Activated naive CD8-positive, alpha-beta T cell treated with anti-CD3 and anti-CD28 coated beads for 36 hours (primary cell): ENCODE data around the gene P2RX5. TPM values are rescaled to one million over a fixed set of nuclear protein-coding genes. Genes with fewer than 3 reads are reported as not detected.

ENCODE experiments used
- DNase-seq: peaks from one replicate; pipeline ENCODE4 v3.0.0; 2021
- H3K27ac Mint-ChIP-seq: one replicate; pipeline ENCODE4 v1.8.0; 2022; ENCODE audit warnings: mild to moderate bottlenecking, moderate library complexity, mixed read lengths
- H3K27me3 Mint-ChIP-seq: one replicate; pipeline ENCODE4 v1.8.0; 2022; ENCODE audit warnings: mild to moderate bottlenecking, mixed read lengths
- H3K36me3 Mint-ChIP-seq: one replicate; pipeline ENCODE4 v1.8.0; 2021; ENCODE audit warnings: mild to moderate bottlenecking, mixed read lengths
- H3K4me1 Mint-ChIP-seq: one replicate; pipeline ENCODE4 v1.8.0; 2021; ENCODE audit warnings: mixed read lengths
- H3K4me3 Mint-ChIP-seq: one replicate; pipeline ENCODE4 v1.8.0; 2022; ENCODE audit warnings: mild to moderate bottlenecking, moderate library complexity, mixed read lengths
- H3K9me3 Mint-ChIP-seq: one replicate; pipeline ENCODE4 v1.8.0; 2022; ENCODE audit warnings: mixed read lengths
- total RNA-seq, 2 experiments: library from RNA; stranded (reverse); gene quantifications; one replicate each; pipeline ENCODE4 v1.2.3, GENCODE V29; 2021

The P2RX5 gene
- total RNA-seq, 2 experiments from 2014 or later: 32.0 to 38.7 TPM

DNA sequence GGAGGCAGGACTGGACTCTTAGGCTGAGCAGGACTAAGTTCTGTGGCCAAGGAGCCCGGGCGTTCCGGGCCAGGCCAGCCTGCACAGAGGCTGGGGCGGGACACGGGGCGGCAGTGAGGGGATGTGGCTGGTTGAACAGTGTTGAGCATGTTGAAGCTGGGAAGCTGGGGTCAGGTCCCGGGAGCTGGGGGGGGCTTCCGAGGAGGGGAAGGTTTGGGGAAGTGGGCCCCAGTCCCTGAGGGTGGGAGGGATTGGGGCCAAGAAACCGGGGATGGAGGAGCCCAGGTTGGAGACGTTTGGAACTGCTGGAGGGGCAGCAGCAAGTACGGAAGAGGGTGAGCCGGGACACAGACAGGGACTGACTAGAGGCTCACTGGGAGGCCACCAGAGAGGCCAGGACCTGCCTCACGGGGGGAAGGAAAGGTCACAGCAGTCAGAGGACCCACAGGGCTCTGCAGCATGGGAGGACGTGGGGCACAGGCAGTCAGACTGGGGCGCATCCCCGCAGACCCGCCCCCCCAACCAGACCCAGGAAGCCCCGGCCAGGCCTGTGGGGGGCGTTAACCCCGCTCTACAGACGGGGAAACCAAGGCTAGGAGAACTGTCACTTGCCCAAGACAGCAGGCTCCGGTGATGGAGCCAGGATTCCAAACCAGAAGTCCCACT is 37.0 kb downstream of the P2RX5 start:
- H3K9me3 Mint-ChIP-seq: no peaks in the 10 kb centered on the region
- H3K27ac Mint-ChIP-seq: no peak overlapping the region
- DNase-seq: no peak
- H3K4me1 Mint-ChIP-seq: no peaks in the 10 kb centered on the region
- no peaks in the 10 kb centered on the region for H3K36me3 Mint-ChIP-seq
- H3K27me3 Mint-ChIP-seq: no peaks in the 10 kb centered on the region
- no peak overlapping the region for H3K4me3 Mint-ChIP-seq

GRCh38 chr17:3657874-3658783 is 37.8 kb downstream of the P2RX5 start:
- H3K4me1 Mint-ChIP-seq: no peaks in the 10 kb centered on the region
- no peaks in the 10 kb centered on the region for H3K36me3 Mint-ChIP-seq
- H3K27ac Mint-ChIP-seq: no peak overlapping the region
- H3K27me3 Mint-ChIP-seq: no peaks in the 10 kb centered on the region
- no peak for DNase-seq
- H3K4me3 Mint-ChIP-seq: no peak overlapping the region
- H3K9me3 Mint-ChIP-seq: no peaks in the 10 kb centered on the region

- Mint-ChIP-seq H3K9me3 (no peaks in the 10 kb centered on the region), H3K36me3 (no peaks in the 10 kb centered on the region), H3K27ac (no peak overlapping the region), H3K27me3 (no peaks in the 10 kb centered on the region), H3K4me3 (no peak overlapping the region), H3K4me1 (no peaks in the 10 kb centered on the region)
- DNase-seq: no peak
Observed at GRCh38 chr17:3657588-3657869, 38.4 kb downstream of the P2RX5 start.

DNA sequence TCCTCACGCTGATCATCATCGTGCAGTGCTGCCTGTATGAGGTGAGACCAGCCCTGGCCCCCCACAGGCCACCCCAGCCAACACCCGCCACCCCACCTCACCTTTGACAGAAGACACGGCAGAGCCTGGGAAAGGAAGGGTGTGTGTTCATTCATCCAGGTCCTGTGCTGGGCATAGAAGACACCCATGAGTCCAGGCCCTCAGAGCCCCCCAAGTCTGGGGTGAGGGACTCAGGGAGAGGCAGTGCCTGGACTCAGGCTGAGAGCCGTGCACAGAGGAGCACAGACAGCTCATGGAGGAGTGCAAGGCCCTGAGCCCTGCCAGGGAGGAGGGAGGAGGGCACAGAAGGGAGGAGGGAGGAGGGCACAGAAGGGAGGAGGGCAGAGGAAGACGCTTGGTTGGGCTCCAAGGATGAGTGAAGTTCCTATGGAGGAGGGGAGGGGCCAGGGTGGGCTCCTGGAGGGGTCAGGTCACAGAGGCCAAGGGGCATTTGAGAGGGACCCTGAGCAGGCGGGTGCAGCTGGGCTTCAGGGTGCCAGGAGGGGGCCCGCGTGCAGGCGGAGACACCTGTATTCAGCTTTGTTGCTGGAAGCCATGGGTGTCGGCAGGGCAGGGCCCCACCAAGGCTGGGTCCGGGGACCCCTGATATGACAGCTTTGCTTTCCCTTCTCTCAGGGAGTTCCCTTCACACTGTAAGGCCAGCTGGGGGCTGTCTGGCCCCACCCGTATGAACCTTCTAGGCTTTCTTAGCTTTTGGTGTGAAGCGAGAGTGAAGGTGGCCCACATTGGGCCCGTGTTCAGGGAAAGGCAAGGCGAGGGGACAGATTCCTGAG is 39.0 kb downstream of the P2RX5 start:
- Mint-ChIP-seq H3K27me3 (no peaks in the 10 kb centered on the region), H3K9me3 (no peaks in the 10 kb centered on the region), H3K36me3 (no peaks in the 10 kb centered on the region), H3K4me1 (no peaks in the 10 kb centered on the region), H3K27ac (no peak overlapping the region), H3K4me3 (no peak overlapping the region)
- DNase-seq: no peak

GRCh38 chr17:3656353-3656752 is 39.6 kb downstream of the P2RX5 start:
- H3K27me3 Mint-ChIP-seq: no peaks in the 10 kb centered on the region
- no peak for DNase-seq
- no peaks in the 10 kb centered on the region for H3K9me3 Mint-ChIP-seq
- no peak overlapping the region for H3K4me3 Mint-ChIP-seq
- H3K36me3 Mint-ChIP-seq: no peaks in the 10 kb centered on the region
- no peaks in the 10 kb centered on the region for H3K4me1 Mint-ChIP-seq
- no peak overlapping the region for H3K27ac Mint-ChIP-seq

DNA sequence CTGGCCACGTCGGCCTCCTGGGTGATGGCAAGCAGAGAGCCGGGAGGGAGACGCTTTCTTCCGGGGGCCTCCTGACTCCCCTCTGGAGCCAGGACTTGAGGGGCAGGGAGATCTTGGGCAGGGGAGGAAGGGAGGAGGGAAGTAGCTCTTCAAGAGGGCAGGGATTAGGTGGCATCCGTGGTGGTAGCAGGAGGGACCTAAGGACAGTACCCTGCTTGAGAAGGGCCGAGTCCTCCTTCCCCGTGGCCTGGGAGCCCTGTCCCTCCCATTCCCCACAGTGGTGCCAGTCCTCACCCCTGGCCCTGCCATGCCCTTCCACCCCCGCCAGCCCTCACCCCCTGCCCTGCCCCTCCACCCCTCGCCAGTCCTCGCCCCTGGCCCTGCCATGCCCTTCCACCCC is 40.2 kb downstream of the P2RX5 start:
- H3K27ac Mint-ChIP-seq: no peak overlapping the region

DNA sequence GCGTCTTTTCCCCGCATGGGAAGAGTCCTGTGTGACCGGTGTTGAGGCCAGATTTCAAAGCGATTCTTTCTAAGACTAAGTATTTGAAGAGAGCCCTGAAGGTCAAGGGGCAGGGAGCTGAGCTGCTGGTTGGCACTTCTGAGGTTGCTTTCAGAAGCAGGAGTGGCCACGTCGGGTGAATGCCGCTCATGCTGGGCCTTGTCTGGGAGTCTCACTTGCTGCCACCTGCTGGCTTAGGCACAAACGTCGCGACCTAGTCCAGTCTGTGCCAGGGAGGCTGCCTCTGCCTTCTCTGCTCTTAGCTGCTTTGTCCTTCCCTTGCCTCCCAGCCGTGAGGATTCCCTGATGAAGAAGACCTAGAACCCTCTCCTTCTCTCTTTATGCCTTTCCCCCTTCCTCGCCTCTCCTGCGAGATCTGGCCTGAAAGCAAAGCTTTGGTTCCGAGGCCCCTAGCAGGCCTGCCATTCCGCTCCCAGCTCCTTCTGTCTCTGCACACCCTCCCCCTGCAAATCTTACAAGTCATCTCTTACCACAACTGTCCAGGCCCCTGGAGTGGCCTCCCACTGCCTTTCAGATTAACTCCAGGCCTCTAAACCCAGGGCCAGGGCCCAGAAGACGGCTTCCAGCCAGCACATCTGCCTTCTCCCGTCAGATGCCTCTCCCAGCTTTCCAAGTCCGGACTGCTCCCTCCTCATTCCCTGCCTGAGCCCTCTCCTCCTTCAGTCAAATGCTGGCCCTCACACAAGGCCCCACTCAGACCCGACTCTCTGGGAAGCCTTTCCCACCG is 48.0 kb downstream of the P2RX5 start:
- DNase-seq: peak; percentile 22
- H3K36me3 Mint-ChIP-seq: no peaks in the 10 kb centered on the region
- H3K4me1 Mint-ChIP-seq: no peaks in the 10 kb centered on the region
- no peaks in the 10 kb centered on the region for H3K27me3 Mint-ChIP-seq
- H3K9me3 Mint-ChIP-seq: no peaks in the 10 kb centered on the region
- H3K4me3 Mint-ChIP-seq: no peak overlapping the region
- no peak overlapping the region for H3K27ac Mint-ChIP-seq

More for the DNA sequence above, 40.2 kb downstream of the P2RX5 start:
- H3K36me3 Mint-ChIP-seq: no peaks in the 10 kb centered on the region
- H3K27me3 Mint-ChIP-seq: no peaks in the 10 kb centered on the region
- no peaks in the 10 kb centered on the region for H3K4me1 Mint-ChIP-seq
- DNase-seq: no peak
- H3K9me3 Mint-ChIP-seq: no peaks in the 10 kb centered on the region
- no peak overlapping the region for H3K4me3 Mint-ChIP-seq

- Mint-ChIP-seq H3K4me3 (no peak overlapping the region), H3K4me1 (peaks cover 2% of the 10 kb centered on the region), H3K9me3 (no peaks in the 10 kb centered on the region), H3K27me3 (no peaks in the 10 kb centered on the region), H3K27ac (no peak overlapping the region), H3K36me3 (no peaks in the 10 kb centered on the region)
- no peak for DNase-seq
Observed at GRCh38 chr17:3647251-3647650, 48.7 kb downstream of the P2RX5 start.

DNA sequence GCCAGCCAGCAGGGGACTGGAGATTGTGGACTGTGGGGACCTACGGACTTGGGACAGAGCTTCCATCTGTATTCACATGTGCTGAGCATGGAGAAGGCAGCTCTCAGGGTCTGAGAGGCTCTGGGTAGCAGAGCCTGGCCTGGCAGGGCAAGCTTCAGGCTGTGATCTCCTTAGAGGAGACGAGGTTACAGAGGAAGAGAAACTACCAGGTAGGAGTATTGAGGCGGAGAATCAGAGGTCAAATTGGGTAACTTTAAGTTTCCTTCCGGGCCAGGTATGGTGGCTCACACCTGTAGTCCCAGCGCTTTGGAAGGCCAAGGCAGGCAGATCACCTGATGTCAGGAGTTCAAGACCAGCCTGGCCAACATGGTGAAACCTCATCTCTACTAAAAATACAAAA is 50.6 kb downstream of the P2RX5 start:
- no peaks in the 10 kb centered on the region for H3K9me3 Mint-ChIP-seq
- H3K27ac Mint-ChIP-seq: no peak overlapping the region
- no peaks in the 10 kb centered on the region for H3K27me3 Mint-ChIP-seq
- peaks cover 3% of the 10 kb centered on the region for H3K36me3 Mint-ChIP-seq
- DNase-seq: no peak
- H3K4me3 Mint-ChIP-seq: no peak overlapping the region
- H3K4me1 Mint-ChIP-seq: peaks cover 4% of the 10 kb centered on the region

- Mint-ChIP-seq H3K9me3 (no peaks in the 10 kb centered on the region), H3K4me3 (no peak overlapping the region), H3K27me3 (no peaks in the 10 kb centered on the region), H3K36me3 (peaks cover 3% of the 10 kb centered on the region), H3K4me1 (peaks cover 14% of the 10 kb centered on the region), H3K27ac (no peak overlapping the region)
- no peak for DNase-seq
Observed at GRCh38 chr17:3643889-3644349, 52.0 kb downstream of the P2RX5 start.

DNA sequence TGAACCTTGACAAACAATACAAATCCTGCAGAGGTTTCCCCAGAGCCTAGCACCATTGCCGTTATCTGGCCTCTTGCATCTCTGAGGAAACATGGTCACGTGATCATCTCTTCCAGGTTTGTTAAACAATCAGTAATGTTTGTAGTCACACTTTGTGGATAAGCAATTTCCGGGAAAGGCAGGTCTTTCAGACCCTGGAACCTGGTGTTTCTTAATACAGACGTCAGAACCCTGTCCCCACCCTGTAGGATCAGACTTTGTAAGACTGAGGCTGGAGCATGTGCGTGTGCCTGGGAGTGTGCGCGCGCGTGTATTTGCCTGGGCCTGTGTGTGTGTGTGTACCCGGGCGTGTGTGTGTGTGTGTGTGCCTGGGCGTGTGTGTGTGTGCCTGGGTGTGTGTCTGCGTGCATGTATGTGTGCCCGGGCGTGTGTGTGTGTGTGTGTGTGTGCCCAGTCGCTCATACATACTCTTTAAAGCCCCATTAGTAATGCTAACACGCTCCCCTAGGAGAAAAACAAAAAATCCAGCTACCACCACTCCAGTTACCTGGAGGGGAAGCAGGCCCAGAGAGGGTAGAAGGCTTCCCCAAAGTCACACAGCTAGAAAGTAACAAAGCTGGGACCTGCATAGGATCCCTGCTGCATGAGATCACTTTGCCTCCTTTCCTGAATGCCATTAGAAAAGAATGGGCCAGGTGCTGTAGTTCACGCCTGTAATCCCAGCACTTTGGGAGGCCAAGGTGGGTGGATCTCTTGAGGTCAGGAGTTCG is 54.1 kb downstream of the P2RX5 start:
- H3K27ac Mint-ChIP-seq: no peak overlapping the region
- no peak overlapping the region for H3K4me3 Mint-ChIP-seq

DNA sequence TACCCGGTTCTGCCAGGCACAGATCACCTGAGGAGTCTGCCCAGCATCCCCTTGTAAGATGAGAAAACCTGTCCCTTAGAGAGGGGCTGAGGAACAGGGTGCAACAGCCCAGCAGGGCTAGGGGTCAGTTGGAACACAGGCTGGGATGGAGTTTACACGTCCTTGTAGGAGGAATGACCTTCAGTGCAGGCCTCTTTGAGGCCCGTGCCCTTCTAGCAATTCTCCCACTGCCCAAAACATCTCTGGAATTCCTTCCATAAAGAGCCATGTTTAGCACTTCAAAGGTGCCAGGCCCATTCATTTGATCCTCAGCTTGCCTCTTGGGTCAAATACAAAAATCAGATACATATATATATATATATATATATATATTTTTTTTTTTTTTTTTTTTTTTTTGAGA is 54.9 kb downstream of the P2RX5 start:
- Mint-ChIP-seq H3K27me3 (no peaks in the 10 kb centered on the region), H3K4me3 (no peak overlapping the region), H3K9me3 (no peaks in the 10 kb centered on the region), H3K27ac (peak overlapping the region; percentile 54), H3K4me1 (peaks cover 23% of the 10 kb centered on the region), H3K36me3 (peaks cover 3% of the 10 kb centered on the region)
- no peak for DNase-seq

More for the DNA sequence above, 54.1 kb downstream of the P2RX5 start:
- no peak for DNase-seq
- Mint-ChIP-seq H3K27me3 (no peaks in the 10 kb centered on the region), H3K9me3 (no peaks in the 10 kb centered on the region), H3K36me3 (peaks cover 3% of the 10 kb centered on the region), H3K4me1 (peaks cover 23% of the 10 kb centered on the region)

DNA sequence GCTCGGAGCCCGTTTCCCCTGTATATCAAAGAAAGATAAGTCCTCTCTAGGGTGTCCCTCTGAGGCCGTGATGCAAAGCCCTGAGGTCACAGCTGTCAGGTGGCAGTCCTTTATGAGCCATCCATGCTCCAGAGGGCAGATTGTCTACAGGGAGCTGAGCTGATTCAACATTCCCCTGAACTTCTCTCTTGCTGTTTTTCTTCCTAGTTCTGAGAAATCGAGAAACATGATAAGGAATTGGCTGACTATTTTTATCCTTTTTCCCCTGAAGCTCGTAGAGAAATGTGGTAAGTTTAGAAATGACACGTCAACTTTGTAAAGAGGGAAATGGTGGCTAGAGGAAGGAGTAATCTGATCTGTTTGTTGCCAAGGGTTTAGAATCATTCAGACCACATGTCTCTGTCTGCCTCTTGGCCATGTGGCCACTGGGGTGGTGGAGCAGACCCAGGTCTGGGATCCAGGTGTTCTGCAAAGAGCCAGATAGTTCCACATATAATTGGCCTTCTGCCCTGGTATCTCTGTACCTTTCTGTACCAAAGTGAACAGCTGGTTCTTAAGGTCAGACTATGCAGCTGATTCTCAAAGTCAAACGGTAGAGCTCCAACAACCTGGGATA is 55.9 kb downstream of the P2RX5 start:
- Mint-ChIP-seq H3K27me3 (no peaks in the 10 kb centered on the region), H3K9me3 (no peaks in the 10 kb centered on the region), H3K36me3 (peaks cover 3% of the 10 kb centered on the region), H3K27ac (peak overlapping the region; percentile 88), H3K4me3 (peak overlapping the region; percentile 60), H3K4me1 (peaks cover 26% of the 10 kb centered on the region)
- DNase-seq: peak; percentile 35
